NCI-H2171 (cell line): ENCODE results near the gene ARHGAP35.
"Not testable (repeated sequence)": the region's sequence is repeated elsewhere in the genome, so short reads cannot be mapped to it uniquely, and the experiment has no call there.

ENCODE experiments used
- DNase-seq: peaks from one replicate; lab custom pipeline; 2025; lab: John Stamatoyannopoulos, UW

The ARHGAP35 gene

DNA sequence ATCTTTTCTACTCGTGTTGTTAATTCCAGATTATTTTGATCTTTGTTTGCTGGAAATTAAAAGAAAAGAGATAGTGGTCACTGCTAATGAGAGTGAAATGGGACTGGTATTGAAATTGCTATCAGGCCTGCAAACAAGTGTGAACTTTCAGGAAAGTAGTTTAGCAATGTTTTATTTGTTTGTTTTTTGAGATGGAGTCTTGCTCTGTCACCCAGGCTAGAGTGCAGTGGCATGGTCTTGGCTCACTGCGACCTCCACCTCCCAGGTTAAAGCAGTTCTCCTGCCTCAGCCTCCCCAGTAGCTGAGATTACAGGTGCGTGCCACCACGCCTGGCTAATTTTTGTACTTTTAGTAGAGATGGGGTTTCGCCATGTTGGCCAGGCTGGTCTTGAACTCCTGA is 10.4 kb downstream of the ARHGAP35 start:
- not testable (repeated sequence) for DNase-seq

DNA sequence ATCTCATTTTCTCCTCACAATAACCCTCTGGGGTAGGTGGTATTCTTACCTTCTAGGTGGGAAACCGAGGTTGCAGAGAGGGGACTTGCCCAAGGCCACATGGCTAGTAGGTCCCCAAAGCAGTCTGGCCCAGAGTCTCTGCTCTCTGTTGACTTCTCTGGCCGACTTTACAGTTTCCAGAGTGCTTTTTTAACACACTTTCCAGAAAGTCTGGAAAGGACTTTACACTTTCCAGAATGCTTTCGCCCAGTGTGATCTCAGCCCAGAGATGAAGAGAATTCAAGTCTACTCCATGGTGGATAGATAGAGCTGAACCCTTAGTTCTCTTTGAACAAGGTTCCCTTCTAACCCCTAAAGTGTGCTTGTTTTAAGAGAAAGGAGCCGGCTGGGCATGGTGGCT is 12.2 kb downstream of the ARHGAP35 start:
- DNase-seq: no peak

DNA sequence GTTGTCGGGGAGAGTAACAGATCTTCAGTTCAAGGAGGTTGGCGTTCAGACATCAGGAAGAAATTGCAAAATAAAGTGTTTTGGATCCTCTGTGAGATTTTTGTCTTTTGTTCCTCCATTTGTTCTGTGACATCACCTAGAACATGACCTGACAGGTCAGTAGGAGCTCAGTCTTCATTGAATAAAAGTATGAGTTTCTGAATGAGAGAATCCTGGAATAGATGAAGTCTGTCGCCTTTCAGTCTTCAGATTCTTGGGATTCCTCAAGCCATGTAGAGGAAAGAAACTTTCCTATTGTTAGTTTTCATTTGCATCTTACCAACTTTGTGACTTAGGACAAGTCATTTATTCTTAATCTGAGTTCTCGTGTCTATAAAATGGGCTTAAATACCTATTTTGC is 14.4 kb downstream of the ARHGAP35 start:
- DNase-seq: no peak

DNA sequence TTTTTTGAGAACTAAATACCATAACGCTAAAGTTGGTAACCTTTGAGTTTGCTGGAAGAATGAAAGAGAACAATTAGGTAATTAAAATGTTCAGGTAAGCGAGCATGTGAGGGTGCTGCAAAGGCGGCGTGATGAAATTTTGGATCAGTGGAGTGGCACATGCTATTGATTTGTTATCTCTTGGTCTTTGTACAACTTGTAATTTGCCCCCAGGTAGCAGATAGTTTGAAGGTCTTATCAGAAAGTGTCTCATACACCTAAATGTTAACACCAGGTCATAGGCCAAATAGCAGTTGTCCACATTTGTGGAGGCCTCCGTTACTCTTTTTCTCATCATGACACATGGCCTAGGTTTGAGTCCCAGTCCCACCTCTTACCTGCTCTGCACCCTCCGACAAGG is 14.9 kb downstream of the ARHGAP35 start:
- no peak for DNase-seq

DNA sequence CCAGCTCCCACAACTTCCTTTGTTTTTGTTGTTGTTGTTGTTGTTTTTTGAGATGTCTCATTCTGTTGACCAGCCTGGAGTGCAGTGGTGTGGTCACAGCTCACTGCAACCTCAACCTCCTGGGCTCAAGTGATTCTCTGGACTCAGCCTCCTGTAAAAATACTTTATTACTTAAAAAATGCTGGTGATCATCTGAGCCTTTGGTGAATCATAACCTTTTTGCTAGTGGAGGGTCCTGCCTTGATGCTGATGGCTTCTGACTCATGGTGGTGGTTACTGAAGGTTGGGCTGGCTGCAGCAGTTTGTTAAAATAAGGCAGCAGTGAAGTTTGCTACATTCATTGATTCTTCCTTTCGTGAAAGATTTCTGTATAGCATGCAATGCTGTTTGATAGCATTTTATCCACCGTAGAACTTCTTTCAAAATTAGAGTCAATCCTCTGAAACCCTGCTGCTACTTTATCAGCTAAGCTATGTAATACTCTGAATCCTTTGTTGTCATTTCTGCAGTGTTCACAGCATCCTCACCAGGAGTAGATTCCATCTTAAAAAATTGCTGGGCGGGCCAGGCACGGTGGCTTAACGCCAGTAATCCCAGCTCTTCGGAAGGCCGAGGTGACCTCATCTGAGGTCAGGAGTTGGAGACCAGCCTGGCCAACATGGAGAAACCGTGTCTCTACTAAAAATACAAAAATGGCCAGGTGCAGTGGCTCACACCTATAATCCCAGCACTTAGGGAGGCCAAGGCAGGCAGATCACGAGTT is 18.0 kb downstream of the ARHGAP35 start:
- DNase-seq: no peak

DNA sequence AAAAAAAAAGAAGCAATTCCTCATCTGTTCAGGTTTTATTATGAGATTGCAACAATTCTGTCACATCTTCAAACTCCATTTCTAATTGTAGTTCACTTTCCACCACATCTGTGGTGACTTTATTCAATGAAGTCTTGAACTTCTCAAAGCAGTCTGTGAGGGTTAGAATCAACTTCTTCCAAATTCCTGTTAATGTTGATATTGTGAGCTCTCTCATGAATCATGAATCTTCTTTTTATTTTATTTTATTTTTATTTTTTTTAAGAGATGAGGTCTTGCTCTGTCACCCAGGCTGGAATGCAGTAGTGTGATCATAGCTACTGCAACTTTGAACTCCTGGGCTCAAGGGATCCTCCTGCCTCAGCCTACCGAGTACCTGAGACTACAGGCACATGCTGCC is 19.6 kb downstream of the ARHGAP35 start:
- DNase-seq: no peak

DNA sequence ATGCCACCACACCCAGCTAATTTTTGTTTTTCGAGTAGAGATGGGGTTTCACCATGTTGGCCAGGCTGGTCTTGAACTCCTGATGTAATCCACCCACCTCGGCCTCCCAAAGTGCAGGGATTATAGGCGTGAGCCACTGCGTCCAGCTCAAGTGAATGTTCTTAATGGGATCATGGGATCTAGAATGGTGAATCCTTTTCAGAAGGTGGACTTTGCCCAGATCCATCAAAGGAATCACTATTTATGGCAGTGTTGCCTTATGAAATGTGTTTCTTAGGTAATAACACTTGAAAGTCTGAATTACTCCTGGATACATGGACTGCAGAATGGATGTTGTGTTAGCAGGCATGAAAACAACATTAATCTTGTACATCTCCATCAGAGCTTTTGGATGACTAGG is 20.3 kb downstream of the ARHGAP35 start:
- no peak for DNase-seq

DNA sequence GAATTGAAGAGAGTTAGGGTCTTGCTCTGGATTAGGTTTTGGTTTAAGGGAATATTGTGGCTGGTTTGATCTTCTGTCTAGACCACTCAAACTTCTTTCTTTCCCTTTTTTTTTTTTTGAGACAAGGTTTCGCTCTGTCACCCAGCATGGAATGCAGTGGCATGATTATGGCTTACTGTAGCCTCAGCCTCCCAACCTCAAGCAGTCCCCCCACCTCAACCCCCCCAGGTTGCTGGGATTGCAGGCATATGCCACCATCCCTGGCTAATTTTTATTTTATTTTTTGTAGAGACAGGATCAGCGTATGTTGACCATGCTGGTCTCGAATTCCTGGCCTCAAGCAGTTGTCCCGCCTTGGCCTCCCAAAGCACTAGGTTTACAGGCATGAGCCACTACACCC is 21.2 kb downstream of the ARHGAP35 start:
- no peak for DNase-seq

DNA sequence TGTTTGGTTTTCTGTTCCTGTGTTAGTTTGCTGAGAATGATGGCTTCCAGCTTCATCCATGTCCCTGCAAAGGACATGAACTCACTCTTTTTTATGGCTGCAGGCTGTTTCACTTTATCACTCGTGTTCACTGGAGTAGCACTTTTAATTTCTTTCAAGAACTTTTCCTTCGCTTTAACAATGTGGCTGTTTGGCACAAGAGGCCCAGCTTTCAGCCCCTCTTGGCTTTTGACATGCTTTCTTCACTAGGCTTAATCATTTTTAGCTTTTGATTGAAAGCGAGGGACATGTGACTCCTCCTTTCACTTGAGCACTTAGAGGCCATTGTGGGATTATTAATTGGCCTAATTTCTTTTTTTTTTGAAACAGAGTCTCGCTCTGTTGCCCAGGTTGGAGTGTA is 22.0 kb downstream of the ARHGAP35 start:
- not testable (repeated sequence) for DNase-seq

DNA sequence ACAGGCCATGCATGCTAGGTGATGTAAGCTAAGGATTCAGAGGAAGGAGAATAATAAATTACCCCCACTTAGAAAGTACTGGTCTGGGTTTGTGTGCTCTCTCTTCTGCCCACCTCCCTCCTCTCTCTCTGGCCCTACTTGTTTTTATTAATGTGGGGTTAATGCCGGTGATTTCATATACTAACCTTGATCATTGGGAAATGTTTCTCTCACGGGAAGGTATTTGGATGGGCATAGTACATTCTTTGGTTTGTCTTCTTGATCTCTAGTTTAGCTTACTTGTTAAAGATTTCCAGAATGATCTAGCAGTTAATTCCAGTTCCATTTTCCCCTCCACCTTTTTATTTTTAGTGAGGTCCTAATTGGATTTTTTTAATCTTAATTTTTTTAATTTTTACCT is 24.6 kb downstream of the ARHGAP35 start:
- no peak for DNase-seq

DNA sequence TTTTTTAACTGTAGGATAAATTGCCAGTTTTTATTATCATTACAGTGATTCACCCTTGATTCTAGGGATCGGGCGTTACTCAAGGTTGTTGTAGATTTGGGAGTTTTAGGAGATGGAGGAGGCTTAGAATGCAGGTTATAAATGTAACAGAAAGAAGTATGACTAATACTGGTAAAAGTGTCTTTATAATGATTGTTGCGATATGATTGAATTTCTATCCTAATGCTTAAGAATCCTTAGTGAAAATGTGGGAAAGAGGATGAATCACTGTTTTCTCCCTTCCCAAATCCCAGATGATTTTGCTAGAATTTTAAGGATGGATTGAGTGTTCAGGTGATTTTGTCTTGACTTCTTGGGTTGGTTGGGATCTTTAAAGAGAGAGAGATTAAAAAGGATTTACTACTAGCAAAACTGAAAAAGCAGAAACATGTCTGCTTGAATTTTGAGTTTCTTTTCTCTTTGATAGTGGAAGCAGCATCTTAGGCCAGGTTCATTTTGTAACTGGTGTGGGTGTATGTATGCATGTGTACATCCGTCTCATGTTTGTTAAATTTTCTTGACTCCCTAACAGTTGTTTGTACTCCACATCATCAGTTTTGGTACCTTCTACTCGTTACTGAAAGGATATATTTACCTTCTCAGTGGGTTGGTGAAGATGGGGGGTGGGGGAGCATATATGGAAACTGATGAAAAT is 25.9 kb downstream of the ARHGAP35 start:
- no peak for DNase-seq

DNA sequence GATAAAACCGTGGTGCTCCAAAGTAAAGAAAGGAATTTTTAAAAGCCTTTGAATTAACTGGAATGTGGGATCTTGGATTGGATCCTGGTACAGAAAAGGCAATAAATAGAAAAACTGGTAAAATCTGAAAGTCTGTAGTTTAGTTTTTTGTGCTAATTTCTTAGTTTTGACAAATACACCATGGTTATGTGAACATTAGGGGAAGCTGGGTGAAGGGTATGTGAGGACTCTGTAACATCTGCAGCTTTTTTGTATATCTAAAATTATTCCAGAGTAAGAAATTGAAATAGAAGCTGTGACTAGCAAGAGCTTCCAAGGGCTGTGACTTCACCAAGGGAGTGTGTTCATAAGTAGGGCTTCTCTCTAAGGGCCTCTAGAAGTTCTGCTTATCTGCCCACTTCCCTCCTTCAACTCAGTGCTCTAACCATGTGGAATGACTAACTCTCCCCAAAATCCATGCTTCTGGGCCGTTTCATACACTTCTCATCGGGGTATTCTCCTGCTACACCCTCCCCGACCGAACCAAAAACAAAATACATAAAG is 26.5 kb downstream of the ARHGAP35 start:
- no peak for DNase-seq

DNA sequence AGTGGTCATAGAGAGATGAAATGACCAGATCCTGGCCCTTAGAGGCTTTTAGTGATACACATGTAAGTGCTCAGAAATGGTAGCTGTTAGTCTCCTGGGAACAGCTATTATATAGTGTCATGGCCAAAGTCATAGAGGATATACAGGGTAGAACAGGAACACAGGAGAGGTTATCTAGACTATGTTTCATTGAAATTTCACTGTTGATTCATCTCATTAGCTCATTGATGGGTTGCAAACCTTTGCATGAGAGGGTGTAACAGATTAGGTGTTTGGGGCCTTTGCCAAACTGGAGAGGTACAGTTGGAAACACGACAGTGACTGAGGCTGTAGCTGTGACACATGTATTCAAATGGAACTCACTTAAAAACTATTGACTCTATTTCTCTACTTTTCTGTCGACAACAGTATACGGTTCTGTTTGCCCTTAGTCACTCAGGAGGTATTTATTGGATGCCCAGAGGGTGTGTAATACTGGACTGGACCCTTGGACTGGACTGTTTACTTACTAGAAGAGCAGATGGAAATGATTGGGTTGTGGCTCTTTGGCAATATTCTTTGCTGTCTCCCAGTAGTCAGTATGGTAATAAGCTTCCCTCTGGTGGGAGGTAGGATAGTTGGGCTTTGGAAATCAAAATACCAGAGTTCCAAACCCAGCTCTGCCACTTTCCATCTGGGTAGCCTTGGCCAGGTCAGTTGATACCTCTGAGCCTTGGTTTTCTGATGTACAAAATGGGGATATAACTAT is 29.8 kb downstream of the ARHGAP35 start:
- no peak for DNase-seq

DNA sequence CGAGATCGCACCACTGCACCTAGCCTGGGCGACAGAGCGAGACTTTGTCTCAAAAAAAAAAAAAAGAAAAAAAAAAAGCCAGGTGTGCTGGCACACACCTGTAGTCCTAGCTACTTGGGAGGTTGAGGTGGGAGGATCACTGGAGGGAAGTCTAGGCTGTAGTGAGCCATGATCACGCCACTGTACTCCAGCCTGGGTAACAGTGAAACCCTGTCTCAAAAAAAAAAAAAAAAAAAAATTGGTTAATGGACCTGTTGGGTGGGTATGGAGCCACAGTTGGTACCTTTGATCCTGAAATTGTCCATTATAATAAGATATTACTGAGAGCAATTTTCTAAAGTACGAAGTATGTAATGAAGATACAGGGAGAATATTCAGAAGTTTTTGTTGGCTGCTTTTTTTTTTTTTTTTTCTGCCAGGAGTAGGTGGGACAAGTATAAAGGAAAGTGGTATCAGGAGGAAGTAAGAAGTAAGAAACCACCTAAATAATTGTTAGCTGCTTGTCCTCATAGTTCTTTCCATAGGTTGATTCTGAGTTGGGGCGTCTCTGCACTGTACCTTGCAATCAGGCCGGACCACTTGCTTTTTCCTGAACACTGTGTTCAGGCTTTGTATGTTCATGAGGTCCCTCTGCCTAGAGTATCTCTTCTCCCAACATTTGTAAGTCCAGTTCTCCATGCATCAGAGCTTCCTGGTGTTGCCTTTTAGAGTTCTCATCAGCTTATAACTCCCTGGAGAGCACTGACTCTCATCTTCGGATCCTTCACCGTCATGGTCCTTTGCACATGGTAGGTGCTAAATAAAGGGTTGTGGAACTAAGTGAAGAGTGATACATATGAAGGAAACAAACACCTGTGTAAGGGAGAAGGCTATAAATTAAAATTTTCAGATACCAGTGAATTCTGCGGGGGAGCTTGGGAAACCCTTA is 31.7 kb downstream of the ARHGAP35 start:
- DNase-seq: no peak

DNA sequence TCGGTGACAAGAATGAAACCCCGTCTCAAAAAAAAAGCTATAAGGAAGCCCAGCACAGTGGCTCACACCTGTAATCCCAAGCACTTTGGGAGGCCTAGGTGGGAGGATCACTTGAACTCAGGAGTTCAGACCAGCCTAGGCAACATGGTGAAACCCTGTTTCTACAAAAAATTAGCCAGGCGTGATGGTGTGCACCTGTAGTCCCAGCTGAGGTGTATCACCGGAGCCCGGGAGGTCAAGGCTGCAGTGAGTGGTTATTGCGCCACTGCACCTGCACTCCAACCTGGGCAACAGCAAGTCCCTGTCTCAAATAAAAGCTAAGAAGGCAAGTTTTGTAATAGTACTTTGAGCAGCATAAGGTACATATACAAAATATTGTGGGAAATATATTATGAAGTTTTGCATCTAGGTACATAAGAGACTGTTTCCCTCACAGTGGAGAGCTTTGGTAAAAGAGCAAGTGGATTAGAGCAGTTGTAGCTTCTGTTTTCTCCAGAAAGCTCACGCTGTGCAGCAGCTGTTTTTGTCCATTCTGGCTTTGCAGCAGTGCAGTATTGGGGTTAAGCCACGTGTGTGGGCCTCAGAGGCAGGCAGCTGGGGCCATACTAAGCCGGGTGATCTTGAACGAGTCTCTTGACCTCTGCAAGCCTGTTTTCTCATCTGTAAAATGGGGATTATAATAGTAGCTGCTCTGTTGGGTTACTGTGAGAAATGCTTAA is 35.4 kb downstream of the ARHGAP35 start:
- DNase-seq: peak; percentile 2

DNA sequence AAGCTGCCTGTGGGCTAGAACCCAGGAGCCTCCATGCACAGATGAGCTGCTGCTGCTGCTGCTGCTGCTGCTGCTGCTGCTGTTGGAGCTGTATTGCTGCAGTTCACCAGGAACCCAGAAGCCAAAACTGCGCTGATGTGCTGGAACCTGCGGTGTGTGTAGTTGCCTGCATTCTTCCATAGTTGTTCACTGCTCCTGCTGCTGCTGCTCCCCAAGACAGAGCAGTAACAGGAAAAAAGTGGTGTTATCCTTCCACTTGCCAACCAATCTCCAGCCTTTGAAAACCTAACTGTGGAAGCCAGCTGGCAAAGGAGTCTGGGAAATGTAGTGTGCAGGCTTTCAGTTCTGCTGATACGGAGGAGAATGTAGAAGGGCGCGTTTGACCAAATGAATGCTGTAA is 37.9 kb downstream of the ARHGAP35 start:
- DNase-seq: no peak

DNA sequence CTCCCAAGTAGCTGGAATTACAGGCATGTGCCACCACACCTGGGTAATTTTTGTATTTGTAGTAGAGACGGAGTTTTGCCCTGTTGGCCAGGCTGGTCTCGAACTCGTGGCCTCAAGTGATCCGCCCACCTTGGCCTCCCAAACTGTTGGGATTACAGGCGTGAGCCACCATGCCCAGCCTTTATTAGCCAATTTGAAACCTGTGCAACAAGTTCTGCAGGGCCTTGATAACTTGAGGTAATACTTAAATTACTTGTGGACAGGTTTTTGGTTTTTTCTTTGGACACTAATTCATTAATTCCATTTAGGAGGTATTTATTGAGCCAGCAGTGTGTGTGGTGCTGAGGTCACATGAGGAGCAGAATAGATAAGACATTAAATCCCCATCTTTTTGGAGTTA is 39.5 kb downstream of the ARHGAP35 start:
- DNase-seq: no peak

DNA sequence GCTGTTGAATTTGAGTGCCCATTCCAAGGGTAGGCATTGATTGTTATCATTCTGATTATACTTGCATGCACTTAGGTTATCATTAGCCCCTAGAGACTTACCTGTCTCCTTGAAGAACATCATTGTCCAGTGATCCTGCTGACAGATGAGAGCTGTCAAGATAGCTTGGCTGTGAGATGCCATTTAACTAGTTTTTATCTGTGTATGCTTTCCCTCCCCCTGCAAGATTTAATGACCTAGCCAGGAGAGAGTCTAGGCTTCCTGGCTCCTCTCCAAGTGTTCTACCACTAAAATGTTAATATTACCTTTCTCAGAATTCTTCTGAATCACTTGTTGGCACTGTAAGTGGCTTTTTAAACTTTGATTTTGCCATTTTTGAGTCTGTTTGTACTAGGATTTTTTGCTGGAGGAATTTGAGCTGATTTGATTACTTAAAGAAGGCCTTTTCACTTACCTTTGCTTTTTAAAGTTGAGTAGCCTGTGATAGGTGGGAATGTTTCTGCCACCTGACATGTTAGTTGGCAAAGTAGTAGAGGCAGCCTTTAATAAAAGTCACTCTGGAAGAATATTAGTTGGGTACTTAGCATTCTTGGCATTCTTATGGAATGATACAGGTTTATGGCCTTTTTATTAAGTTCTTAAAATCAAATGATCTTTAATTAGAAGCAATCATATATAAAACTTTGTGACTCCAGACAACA is 41.1 kb downstream of the ARHGAP35 start:
- DNase-seq: no peak

DNA sequence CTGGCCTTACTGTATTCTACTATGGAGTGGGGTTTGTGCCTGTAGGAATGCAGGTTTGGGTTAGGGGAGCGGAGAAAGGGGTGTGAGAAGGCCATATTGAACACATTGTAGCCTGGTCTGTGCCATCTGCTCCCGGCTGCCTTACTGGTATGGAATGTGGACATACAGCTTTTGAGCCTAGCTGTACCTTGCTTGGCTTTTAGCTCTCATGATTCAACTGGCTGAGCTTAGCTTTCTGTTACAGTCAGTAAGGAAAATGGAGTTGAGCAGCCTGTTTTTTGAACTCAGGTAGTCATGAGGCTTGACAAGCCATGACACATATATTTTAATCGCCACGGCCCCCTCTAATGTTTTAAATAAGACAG is 41.6 kb downstream of the ARHGAP35 start:
- no peak for DNase-seq

DNA sequence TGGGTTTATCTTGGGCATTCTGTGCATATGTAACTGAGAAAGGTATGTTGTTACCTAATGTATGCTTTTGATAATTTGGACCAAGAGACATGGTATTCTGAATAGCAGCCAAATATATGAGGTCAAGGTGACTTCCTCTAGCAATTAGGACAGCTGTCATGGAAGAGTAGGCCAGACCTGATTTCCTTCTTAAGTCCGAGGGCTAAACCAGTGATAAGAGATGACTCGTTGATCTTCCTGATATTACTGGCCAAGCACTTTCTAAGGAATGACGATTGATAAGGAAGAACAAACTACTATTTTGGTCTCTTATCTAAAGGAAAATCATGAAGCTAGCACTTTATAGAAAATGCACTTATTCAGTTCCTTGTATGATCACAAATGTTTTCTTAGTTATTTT is 42.7 kb downstream of the ARHGAP35 start:
- no peak for DNase-seq
